Measurements from ENCODE around the gene POLR2M.

DNA sequence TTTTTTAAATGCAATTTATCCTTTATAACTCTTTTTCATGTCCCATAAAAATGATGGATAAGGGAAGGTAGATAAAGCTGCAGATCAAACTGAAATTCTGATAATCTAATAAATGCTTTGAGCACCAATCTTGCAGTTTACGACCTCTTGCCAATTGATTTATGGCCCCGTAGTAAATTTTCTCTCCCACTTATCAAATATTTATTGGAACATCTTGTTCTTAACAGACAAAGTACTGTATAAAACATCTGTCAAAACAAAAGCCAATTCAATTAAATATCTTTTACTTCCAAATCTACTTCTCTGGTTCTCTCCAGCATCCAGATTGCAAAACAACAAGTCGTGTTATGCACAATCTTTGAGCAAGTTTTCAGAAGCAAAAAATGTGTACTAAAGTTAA is 34.6 kb downstream of the POLR2M start:
- TF ChIP-seq POLR2AphosphoS5 (IDR thresholded peaks at IDR 0.05; ENCODE audit: low read depth, low read length) (no peak), POLR2A (IDR thresholded peaks at IDR 0.05; ENCODE audit: low read depth, low read length) (no peak), SPI1 (IDR thresholded peaks at IDR 0.05; ENCODE audit: low read depth, low read length) (no peak), TAF1 (IDR thresholded peaks at IDR 0.05; ENCODE audit: low read depth, low read length) (no peak)

Measured in GM12891 (cell line).